ENCODE results near the gene CRYBB2. TPM values are rescaled to one million over a fixed set of nuclear protein-coding genes. Genes with fewer than 3 reads are reported as not detected.

The CRYBB2 gene
- total RNA-seq (2021), result not detected in 2 replicates
- long read RNA-seq, result 0 reads

- Mint-ChIP-seq H3K9me3 (peaks cover 5 to 7% of the 10 kb centered on the region in 2 experiments; a peak in 3 of 5 replicates), H3K36me3 (ENCODE audit: insufficient read depth in 1 of 3, low read depth in 3 of 3) (peaks cover 0 to 2% (median 2%) of the 10 kb centered on the region in 3 experiments; a peak in 3 of 7 replicates), H3K27me3 (ENCODE audit: low read depth) (peaks cover 36% of the 10 kb centered on the region), H3K27ac (no peak within 1 kb of the TSS), H3K4me1 (0 out of 4 replicates have a peak, but pooled peaks cover 0 to 4% of the 10 kb centered on the region in 2 experiments), H3K4me3 (no peak within 1 kb of the TSS)
- H2BK15ac ChIP-seq (ENCODE audit: low read depth, low read length), result no peak within 1 kb of the TSS
- no peak within 1 kb of the TSS for H4K8ac ChIP-seq (replicated peaks; ENCODE audit: insufficient read length, low read depth, low read length)
- H3K23me2 ChIP-seq (ENCODE audit: insufficient read length, low read depth, low read length, poor library complexity, severe bottlenecking), result no peaks in the 10 kb centered on the region
- no peak within 1 kb of the TSS for H2BK20ac ChIP-seq (ENCODE audit: low read depth, low read length, poor library complexity, severe bottlenecking)
- H2BK5ac ChIP-seq (ENCODE audit: insufficient read length, low read length), result no peak within 1 kb of the TSS
- no peak within 1 kb of the TSS for H3K9ac ChIP-seq (ENCODE audit: extremely low read depth, insufficient read length, low read length)
- H2BK120ac ChIP-seq (ENCODE audit: low read depth, low read length, poor library complexity, severe bottlenecking), result no peak within 1 kb of the TSS
- H3K56ac ChIP-seq (ENCODE audit: insufficient read length, low read depth, low read length), result no peak within 1 kb of the TSS
- H3K4ac ChIP-seq (ENCODE audit: low read depth, low read length), result no peak within 1 kb of the TSS
- H4K5ac ChIP-seq (ENCODE audit: insufficient read length, low read depth, low read length), result no peak within 1 kb of the TSS
- no peak within 1 kb of the TSS for H3K4me2 ChIP-seq (ENCODE audit: insufficient read depth, insufficient read length, low read length)
- H3K27ac ChIP-seq (ENCODE audit: insufficient read length, low read depth, low read length), result no peak within 1 kb of the TSS
- H3K27me3 ChIP-seq (ENCODE audit: insufficient read depth, low read length), result no peaks in the 10 kb centered on the region
- no peak within 1 kb of the TSS for H3K23ac ChIP-seq (ENCODE audit: insufficient read length, low read depth, low read length)
- no peaks in the 10 kb centered on the region for H3K79me2 ChIP-seq (ENCODE audit: insufficient read depth, low read length)
- WGBS (ENCODE audit: extremely low coverage, insufficient read length, low lambda C conversion rate), result no CpG with 5 or more reads among the region's 19 CpGs
- H3K9me3 ChIP-seq (ENCODE audit: control insufficient read depth, low read depth, low read length), result no peaks in the 10 kb centered on the region
- H4K20me1 ChIP-seq (ENCODE audit: control insufficient read depth, insufficient read depth, insufficient read length), result no peaks in the 10 kb centered on the region
- H3T11ph ChIP-seq (ENCODE audit: low read length), result no peak within 1 kb of the TSS
- no peak within 1 kb of the TSS for H2AFZ ChIP-seq (ENCODE audit: low read length)
- H4K91ac ChIP-seq (ENCODE audit: insufficient read length, low read depth, low read length), result no peak within 1 kb of the TSS
- no peak within 1 kb of the TSS for H2BK12ac ChIP-seq (ENCODE audit: insufficient read length, low read depth, low read length)
- no peaks in the 10 kb centered on the region for H3K79me1 ChIP-seq (ENCODE audit: insufficient read depth, low read depth, low read length, poor library complexity, severe bottlenecking)
- no peak within 1 kb of the TSS for H2AK5ac ChIP-seq (ENCODE audit: insufficient read length, low read length)
- no peak for TF ChIP-seq CTCF (conservative IDR thresholded peaks at IDR 0.05)
- no peaks in the 10 kb centered on the region for H3K4me1 ChIP-seq (ENCODE audit: insufficient read depth, low read length)
- H3K18ac ChIP-seq (ENCODE audit: insufficient read length, low read depth, low read length), result no peak within 1 kb of the TSS
- no peak within 1 kb of the TSS for H3K14ac ChIP-seq (ENCODE audit: insufficient read depth, low read length)
- no peak for DNase-seq
These were observed at the start of gene CRYBB2 for GRCh38 chr22:25219211-25219689. TSS of gene CRYBB2 (plus strand) at chr22:25219639. CDS start at chr22:25221430, 1,791 bp downstream.

All from H9 (cell line).